GM12878 (cell line): Measurements from ENCODE around the gene CACNG4. TPM values are rescaled to one million over a fixed set of nuclear protein-coding genes. Genes with fewer than 3 reads are reported as not detected.

Experiments
- ATAC-seq: fragments of 200-7000 bp; cut with Tn5 transposase; 3 replicates; pipeline ENCODE4 v1.9.1; 2020; ENCODE audit warnings: mild to moderate bottlenecking, moderate library complexity
- BruUV-seq: library from RNA; stranded (reverse); fragments of 400-500 nt; replicated peaks from 2 replicates; lab custom pipeline; 2021; lab: Mats Ljungman, UMichigan
- CTCF ChIA-PET: fragments of 300-600 bp; sonication (Branson Sonifier 250); formaldehyde crosslinking; extraction: SDS; loops from one replicate; lab custom pipeline; 2021; ENCODE audit warnings: inconsistent platforms; lab: Yijun Ruan, JAX
- POLR2A ChIA-PET: fragments of 350-600 bp; formaldehyde crosslinking; extraction: SDS; loops from one replicate; lab custom pipeline; 2021; ENCODE audit warnings: inconsistent platforms; lab: Charles Lee
- RAD21 ChIA-PET: fragments of 300-600 bp; sonication (Branson Sonifier 250); formaldehyde crosslinking; loops from one replicate; lab custom pipeline; 2023; ENCODE audit warnings: antibody characterized with exemption; ENCODE audit not compliant: unreplicated experiment; lab: Charles Lee
- SMC1A ChIA-PET: fragments of 300-600 bp; sonication (Branson Sonifier 250); formaldehyde crosslinking; loops from one replicate; lab custom pipeline; 2023; ENCODE audit not compliant: unreplicated experiment, uncharacterized antibody; lab: Charles Lee
- DNase-seq: peaks from one replicate; pipeline ENCODE4 v3.0.0-alpha.2; 2011; ENCODE audit warnings: low read depth, low spot score
- FAIRE-seq: peaks from 3 replicates; lab custom pipeline; 2011; peaks lifted over from hg19 to GRCh38; lab: Jason Lieb, UNC
- H2AFZ ChIP-seq: 2 replicates; pipeline ENCODE4 v1.6.0; 2011; ENCODE audit warnings: low read depth, low read length, control low read depth; ENCODE audit not compliant: control insufficient read depth
- H3K27ac ChIP-seq: 2 replicates; pipeline ENCODE4 v1.5.1; 2011; ENCODE audit warnings: control low read depth; ENCODE audit not compliant: control insufficient read depth, insufficient read depth
- H3K27me3 ChIP-seq, 2 experiments: replicated peaks in 1 of 2; 2 replicates each; pipeline versions ENCODE4 v1.6.0 to v1.6.1; 2011; ENCODE audit warnings: low read length in 1 of 2; ENCODE audit not compliant: control insufficient read depth in 2 of 2, insufficient read depth in 2 of 2
- H3K36me3 ChIP-seq, 2 experiments: 2 replicates each; pipeline ENCODE4 v1.5.1; 2011; ENCODE audit warnings: low read length in 1 of 2; ENCODE audit not compliant: control insufficient read depth in 2 of 2, insufficient read depth in 2 of 2
- H3K4me1 ChIP-seq: 2 replicates; pipeline ENCODE4 v1.6.1; 2011; ENCODE audit warnings: mild to moderate bottlenecking, low read length, moderate library complexity, mixed read lengths; ENCODE audit not compliant: control insufficient read depth, insufficient read depth
- H3K4me2 ChIP-seq: 2 replicates; pipeline ENCODE4 v1.6.0; 2011; ENCODE audit warnings: control low read depth; ENCODE audit not compliant: control insufficient read depth, insufficient read depth
- H3K4me3 ChIP-seq: fragments of 200-600 bp; sonication (generic); 2 replicates; pipeline ENCODE4 v1.5.1; 2016
- H3K79me2 ChIP-seq: 2 replicates; pipeline ENCODE4 v1.6.0; 2011; ENCODE audit warnings: low read length; ENCODE audit not compliant: control insufficient read depth, insufficient read depth
- H3K9ac ChIP-seq: 2 replicates; pipeline ENCODE4 v1.8.0; 2011; ENCODE audit warnings: low read length, control low read depth, mixed read lengths; ENCODE audit not compliant: control insufficient read depth, insufficient read depth
- H3K9me3 ChIP-seq: replicated peaks from 3 replicates; pipeline ENCODE4 v1.5.1; 2011; ENCODE audit warnings: mild to moderate bottlenecking, low read length; ENCODE audit not compliant: control insufficient read depth, insufficient read depth
- H4K20me1 ChIP-seq: 2 replicates; pipeline ENCODE4 v1.6.0; 2011; ENCODE audit not compliant: control insufficient read depth, insufficient read depth
- CBFB ChIP-seq: IDR thresholded peaks from 2 replicates; pipeline ENCODE4 v1.6.1; 2016; ENCODE audit warnings: antibody characterized with exemption, low read depth
- FOXM1 ChIP-seq: IDR thresholded peaks from 2 replicates; pipeline ENCODE4 v1.6.1; 2012; ENCODE audit warnings: low read depth, mild to moderate bottlenecking, inconsistent platforms, low read length, moderate library complexity
- MTA3 ChIP-seq: IDR thresholded peaks from 2 replicates; pipeline ENCODE4 v1.6.1; 2012; ENCODE audit warnings: low read length, inconsistent platforms, borderline replicate concordance
- NFXL1 ChIP-seq: fragments of 450-650 bp; IDR thresholded peaks from 2 replicates; pipeline ENCODE4 v1.6.1; 2017; ENCODE audit warnings: antibody characterized with exemption, mild to moderate bottlenecking, borderline replicate concordance
- NFYA ChIP-seq: IDR thresholded peaks from 2 replicates; pipeline ENCODE4 v1.6.1; 2011; ENCODE audit warnings: low read depth, mild to moderate bottlenecking, low read length, improper control_type of control experiment, borderline replicate concordance
- NRF1 ChIP-seq: conservative IDR thresholded peaks from 2 replicates; pipeline ENCODE4 v1.6.1; 2011; ENCODE audit warnings: mild to moderate bottlenecking, low read depth, low read length, improper control_type of control experiment
- PKNOX1 ChIP-seq: fragments of 450-650 bp; IDR thresholded peaks from 2 replicates; pipeline ENCODE4 v1.6.1; 2016; ENCODE audit warnings: mild to moderate bottlenecking
- PML ChIP-seq: IDR thresholded peaks from 2 replicates; pipeline ENCODE4 v1.6.1; 2012; ENCODE audit warnings: low read length, inconsistent platforms
- RCOR1 ChIP-seq: conservative IDR thresholded peaks from 2 replicates; pipeline ENCODE4 v1.6.1; 2012; ENCODE audit warnings: low read depth, low read length, improper control_type of control experiment
- RELA ChIP-seq: fragments of 450-650 bp; IDR thresholded peaks from 2 replicates; pipeline ENCODE4 v1.8.0; 2014; ENCODE audit warnings: borderline replicate concordance; ENCODE audit not compliant: partially characterized antibody
- SIX5 ChIP-seq: IDR thresholded peaks from 2 replicates; pipeline ENCODE4 v1.6.1; 2011; ENCODE audit warnings: mild to moderate bottlenecking, low read depth, low read length, moderate library complexity; ENCODE audit not compliant: severe bottlenecking
- SMC3 ChIP-seq: IDR thresholded peaks from 2 replicates; pipeline ENCODE4 v1.6.1; 2011; ENCODE audit warnings: low read length, improper control_type of control experiment, borderline replicate concordance
- TCF3 ChIP-seq: IDR thresholded peaks from 2 replicates; pipeline ENCODE4 v1.6.1; 2012; ENCODE audit warnings: low read depth, mild to moderate bottlenecking, low read length, borderline replicate concordance; ENCODE audit not compliant: insufficient read depth
- USF1 ChIP-seq: IDR thresholded peaks from 2 replicates; pipeline ENCODE4 v1.6.1; 2011; ENCODE audit warnings: borderline replicate concordance, low read depth, mild to moderate bottlenecking, moderate library complexity, mixed read lengths, low read length; ENCODE audit not compliant: insufficient read depth; ENCODE audit errors: extremely low read length
- whole genome bisulfite sequencing: methylation state at CpG from one replicate; pipeline ENCODE4 v1.1.6; 2016; ENCODE audit warnings: low lambda C conversion rate; ENCODE audit not compliant: insufficient replicate concordance, insufficient coverage; ENCODE audit errors: missing lambda C conversion rate; 5-methylcytosine and 5-hydroxymethylcytosine counted together
- in situ Hi-C: fragments of 300-500 bp; cut with MboI; formaldehyde crosslinking; loops from 9 replicates; pipeline ENCODE4 v1.14.3; 2018; ENCODE audit warnings: mixed read lengths
- intact Hi-C: fragments of 100-400 bp; cut with micrococcal nuclease; formaldehyde crosslinking; loops from one replicate; pipeline ENCODE4 v1.14.2; 2022; ENCODE audit not compliant: unreplicated experiment
- polyA plus RNA-seq, 11 experiments: library from polyadenylated mRNA; depleted of rRNA in 4 of 11; unstranded in 6 of 11; stranded (reverse) in 5 of 11; fragments of >200 nt; fragmentation: Nextera tagmentation in 4 of 11; fragmentation: Illumina TruSeq in 1 of 11; extraction: Ambion mirVana in 4 of 11; extraction: Trizol in 1 of 11; gene quantifications; 1 replicate in 1 of 11; 2 replicates in 10 of 11; pipeline versions ENCODE4 v1.2.1 to v1.2.3, GENCODE V29; 2011 to 2016; ENCODE audit warnings: inconsistent platforms in 2 of 11, missing spikeins in 2 of 11, low read depth in 1 of 11
- total RNA-seq, 4 experiments: library from RNA; depleted of rRNA in 3 of 4; stranded (reverse); fragments of >200 nt in 3 of 4; fragmentation: Illumina TruSeq in 1 of 4; extraction: Trizol in 1 of 4; gene quantifications; 2 replicates each; pipeline versions ENCODE4 v1.2.1 to v1.2.3, GENCODE V29; 2013 to 2021

CACNG4 gene
- total and polyA plus RNA-seq, 10 of the 15 experiments (the other 5 are each of a cell fraction or from before 2014, with no cell fraction given), result 0.08 TPM; not detected in 8

DNA sequence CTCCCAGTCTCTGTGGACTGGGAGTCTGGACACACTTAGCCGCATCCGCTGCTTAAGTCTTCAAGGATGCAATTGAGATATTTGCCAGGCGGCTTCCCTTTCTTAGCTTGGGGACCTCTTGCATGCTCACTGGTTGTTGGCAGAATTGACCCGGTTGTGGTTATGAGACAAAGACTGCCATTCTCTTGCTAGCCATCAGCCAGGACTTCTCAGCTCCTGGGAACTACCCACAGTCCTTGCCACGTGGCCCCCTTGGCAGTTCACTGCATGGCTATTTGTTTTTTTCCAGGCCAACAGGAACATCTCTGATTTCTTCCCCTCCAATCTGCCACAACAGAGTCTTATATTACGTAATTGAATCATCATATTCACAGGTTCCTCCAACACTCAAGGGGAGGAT, 25.5 kb downstream of the CACNG4 start:
- ChIA-PET RAD21 (no interaction called here), POLR2A (no interaction called here), CTCF (interaction anchor here (0.6 to 1.2 kb wide), 2 partner anchors 46 to 139 kb away, joined by 3 read pairs; no protein-coding TSS in a partner anchor), SMC1A (no interaction called here)
- H3K9ac ChIP-seq, result no peak overlapping the region
- no peak overlapping the region for H3K27ac ChIP-seq
- no TSS peak for BruUV-seq
- intact Hi-C loops, result no loop called here
- ATAC-seq (no peak), FAIRE-seq (no peak), DNase-seq (no peak)
- H3K36me3 ChIP-seq, result no peaks in the 10 kb centered on the region
- 67% methylated on average over 6 of the region's 6 CpGs for WGBS
- no peak overlapping the region for H3K4me2 ChIP-seq
- no peaks in the 10 kb centered on the region for H3K79me2 ChIP-seq
- no peak for TF ChIP-seq SMC3
- TF ChIP-seq NFXL1, result no peak
- no peak for TF ChIP-seq USF1
- TF ChIP-seq TCF3, result no peak
- no peak for TF ChIP-seq SIX5
- TF ChIP-seq PML, result no peak
- no peak for TF ChIP-seq PKNOX1
- no peak for TF ChIP-seq NRF1
- no peak for TF ChIP-seq FOXM1
- no peak for TF ChIP-seq RCOR1
- TF ChIP-seq CBFB, result no peak
- no peak for TF ChIP-seq MTA3
- TF ChIP-seq RELA, result no peak
- TF ChIP-seq NFYA, result no peak
- in situ Hi-C loops, result no loop called here
- peaks cover 12% of the 10 kb centered on the region for H3K4me1 ChIP-seq
- no peaks in the 10 kb centered on the region for H4K20me1 ChIP-seq
- no peak overlapping the region for H3K4me3 ChIP-seq
- peaks cover 0 to 5% of the 10 kb centered on the region in 2 experiments; a peak in 1 of 4 replicates for H3K27me3 ChIP-seq
- H2AFZ ChIP-seq, result no peak overlapping the region
- H3K9me3 ChIP-seq, result no peaks in the 10 kb centered on the region
